HPDE6-E6E7 (cell line): ENCODE results near the gene PFDN4.
"Not testable (repeated sequence)": the region's sequence is repeated elsewhere in the genome, so short reads cannot be mapped to it uniquely, and the experiment has no call there.

Experiments
- DNase-seq: peaks from one replicate; pipeline ENCODE4 v3.0.0; 2011; ENCODE audit warnings: missing footprints; ENCODE audit errors: extremely low spot score

Gene PFDN4

DNA sequence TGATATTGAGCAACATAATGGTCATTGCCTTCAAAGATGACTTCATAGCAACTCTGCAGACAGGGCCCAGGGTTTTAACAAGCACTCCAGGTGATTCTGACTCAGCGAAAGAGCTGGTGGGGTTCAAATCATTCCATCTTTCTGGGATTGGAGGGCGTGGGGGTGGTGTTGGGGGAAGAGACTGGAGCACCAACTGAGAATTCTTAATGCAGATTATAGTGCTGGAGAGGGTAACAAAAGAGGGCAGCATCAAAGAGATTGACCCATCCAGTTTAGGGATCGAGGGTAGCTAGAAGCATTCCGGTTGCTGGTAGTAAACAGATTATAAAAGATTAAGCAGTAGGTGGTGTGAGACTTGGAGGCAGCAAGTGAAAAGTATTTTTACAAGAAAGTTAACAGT, 15.9 kb downstream of the PFDN4 start:
- DNase-seq, result no peak

DNA sequence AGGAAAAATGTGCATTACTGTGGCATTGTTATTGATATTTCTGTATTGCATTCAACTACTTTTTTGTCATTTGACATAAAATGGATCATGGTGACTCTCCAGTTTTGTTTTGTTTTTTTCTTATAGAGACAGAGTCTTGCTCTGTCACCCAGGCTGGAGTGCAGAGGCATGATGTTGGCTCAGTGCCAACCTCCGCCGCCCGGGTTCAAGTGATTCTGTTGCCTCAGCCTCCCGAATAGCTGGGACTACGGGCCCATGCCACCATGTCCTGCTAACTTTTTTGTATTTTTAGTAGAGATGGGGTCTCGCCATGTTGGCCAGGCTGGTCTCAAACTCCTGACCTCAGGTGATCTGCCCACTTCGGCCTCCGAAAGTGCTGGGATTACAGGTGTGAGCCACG, 16.8 kb downstream of the PFDN4 start:
- DNase-seq, result not testable (repeated sequence)

DNA sequence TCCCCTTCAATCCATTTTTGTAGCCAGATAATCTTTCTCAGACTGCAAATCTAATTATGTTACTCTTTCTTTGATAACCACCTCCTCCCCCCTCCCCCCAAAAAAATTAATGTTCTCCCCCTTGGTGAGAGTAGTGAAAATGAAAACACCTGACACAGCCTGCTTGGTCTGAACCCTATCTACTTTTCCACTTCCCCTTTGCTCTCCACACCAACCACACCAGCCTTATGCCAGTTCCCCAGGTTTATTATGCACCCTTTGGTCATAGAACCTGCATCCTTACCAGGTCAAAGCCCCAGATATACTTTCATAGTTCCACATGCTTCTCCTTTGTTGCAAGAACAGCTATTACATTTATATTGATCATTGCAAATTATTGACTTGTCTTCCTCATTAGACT, 19.4 kb downstream of the PFDN4 start:
- DNase-seq, result no peak

DNA sequence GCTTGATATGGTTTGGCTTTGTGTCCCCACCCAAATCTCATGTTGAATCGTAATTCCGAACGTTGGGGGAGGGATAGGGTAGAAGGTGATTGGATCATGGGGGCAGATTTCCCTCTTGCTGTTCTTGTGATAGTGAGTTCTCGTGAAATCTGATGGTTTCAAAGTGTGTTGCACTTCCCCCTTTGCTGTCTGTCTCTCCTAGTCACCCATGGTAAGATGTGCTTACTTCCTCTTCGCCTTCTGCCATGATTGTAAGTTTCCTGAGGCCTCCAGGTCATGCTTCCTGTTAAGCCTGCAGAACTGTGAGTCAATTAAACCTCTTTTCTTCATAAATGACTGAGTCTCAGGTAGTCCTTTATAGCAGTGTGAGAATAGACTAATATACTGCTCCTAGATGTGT, 19.9 kb downstream of the PFDN4 start:
- DNase-seq, result no peak

DNA sequence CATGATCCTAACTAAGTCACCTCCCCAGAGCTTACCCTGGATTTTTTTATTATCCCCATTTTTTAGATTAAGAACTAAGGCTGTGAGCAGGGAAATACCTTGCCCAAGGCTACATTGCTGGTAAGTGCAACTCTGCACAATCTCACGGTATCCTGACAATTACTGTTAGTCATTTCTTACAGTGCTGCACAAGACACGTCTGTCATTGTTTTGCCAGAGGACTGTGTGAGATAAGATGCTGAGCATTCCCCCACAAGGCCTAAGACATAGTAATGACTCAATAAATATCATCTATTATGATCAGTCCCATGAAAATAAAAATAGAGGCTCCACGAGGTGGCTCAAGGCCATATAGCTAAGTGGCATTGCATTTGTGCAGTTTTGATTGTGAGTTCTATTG, 21.0 kb downstream of the PFDN4 start:
- DNase-seq, result no peak

DNA sequence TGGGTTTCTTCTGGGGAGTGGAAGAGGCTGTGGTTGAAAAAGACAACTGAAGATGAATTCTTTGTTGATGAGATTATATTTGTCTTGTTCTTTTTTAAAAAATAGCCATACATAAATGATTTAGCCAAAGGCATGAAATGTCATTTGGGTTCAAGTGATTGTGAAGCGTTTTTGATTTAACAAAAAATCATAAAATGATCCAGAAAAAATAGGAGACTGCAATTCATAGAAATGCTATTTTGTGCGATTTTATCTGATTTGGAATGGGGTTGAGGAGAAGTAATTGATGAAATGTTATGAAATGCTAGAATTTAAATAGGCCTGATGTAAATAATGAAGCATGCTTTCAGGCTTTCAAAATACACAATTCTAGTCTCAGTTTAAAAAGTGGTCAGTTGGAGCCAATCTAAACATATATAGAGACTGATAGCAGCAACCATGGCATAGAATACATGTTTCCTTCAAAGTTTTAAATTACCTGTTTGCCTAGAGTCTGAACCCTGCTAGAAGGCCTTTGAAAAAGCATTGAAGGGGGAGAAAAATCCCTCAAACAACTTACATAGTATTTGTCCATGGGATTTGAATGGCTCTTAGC, 21.8 kb downstream of the PFDN4 start:
- DNase-seq, result no peak

DNA sequence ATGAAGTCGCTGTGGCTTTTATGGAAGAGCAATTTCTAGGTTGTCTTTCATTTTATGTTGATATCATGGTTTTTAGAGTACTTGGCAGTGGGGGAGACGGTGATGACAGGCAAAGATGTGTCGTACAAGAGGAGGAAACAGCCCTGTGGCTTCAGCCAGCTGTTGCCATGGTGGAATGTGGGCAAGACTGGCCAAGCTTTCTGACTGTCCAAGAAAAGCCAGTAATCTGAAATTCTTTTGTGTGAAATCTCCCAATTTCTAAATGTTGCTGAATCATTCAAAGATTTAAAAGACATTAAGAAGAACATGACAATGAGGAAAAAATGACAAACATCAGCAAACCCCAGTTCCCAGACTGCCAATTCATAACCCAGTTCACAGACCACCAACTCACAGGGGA, 23.1 kb downstream of the PFDN4 start:
- no peak for DNase-seq

DNA sequence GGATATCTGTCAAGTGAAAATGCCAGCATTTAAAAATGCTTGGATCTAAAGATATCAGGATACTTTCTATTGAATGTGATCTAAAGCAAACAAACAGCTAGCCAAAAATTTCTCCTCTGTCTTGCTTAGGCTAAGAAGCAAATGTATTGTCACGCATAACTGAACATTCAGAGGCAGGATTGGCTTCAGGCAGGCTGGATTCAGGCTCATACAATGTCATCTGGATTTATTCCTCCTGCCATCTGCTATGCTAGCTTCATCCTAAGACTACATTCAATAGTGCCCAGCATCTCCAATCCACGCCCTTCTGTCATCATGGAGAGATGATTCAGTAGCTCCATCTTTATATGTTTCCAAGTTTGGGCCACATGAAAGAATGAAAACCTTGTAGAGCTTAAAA, 27.1 kb downstream of the PFDN4 start:
- DNase-seq, result no peak

DNA sequence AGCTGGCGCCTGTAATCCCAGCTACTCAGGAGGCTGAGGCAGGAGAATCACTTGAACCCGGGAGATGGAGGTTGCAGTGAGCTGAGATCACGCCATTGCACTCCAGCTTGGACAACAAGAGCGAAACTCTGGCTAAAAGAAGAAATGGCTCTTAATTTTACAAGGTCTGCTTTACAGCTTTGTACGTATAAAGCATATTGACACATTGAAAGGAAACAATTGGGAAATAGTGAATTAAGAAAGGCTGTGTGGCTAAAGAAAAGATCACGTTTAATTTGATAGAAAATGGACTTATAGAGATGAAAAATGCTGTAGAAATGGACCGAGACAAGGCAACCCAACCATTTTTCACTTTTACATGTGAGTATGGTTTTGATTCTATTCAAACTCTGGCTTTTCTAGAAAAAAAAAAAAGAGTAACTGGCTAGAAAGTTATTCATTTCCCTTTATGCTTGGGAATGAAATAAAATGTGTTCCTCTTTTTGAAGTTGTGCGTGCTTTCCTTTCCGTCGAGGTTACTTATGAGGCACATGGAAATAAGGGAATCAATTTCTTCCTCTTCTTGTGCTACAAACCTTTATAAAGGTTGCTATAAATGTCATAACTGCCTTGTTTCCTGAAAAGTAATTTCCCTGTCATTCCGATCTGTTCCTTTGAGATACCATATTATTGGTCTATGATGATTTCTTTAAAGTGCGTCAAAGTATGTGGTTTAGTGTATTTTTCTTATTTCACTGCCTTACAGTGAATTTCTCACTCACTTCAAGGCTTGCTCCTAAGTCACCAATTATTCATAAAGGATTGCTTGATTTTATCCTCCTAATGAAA, 29.4 kb downstream of the PFDN4 start:
- no peak for DNase-seq

DNA sequence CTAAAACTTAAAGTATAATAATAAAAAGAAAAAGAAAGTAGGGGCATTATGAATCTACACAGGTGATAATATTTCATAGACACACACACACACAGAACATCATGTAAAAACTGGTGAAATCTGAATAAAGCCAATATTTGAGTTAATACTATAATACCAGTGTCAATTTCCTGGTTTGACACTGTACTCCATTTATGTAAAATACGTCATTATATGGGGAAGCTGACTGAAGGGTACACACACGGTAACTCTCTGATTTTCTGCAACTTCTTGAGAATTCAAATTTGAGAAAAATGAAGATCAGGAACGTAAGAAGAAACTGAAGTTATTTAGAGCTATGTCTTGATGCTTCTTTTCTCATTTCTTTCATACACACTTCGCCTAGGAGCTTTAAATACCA, 36.2 kb downstream of the PFDN4 start:
- no peak for DNase-seq

DNA sequence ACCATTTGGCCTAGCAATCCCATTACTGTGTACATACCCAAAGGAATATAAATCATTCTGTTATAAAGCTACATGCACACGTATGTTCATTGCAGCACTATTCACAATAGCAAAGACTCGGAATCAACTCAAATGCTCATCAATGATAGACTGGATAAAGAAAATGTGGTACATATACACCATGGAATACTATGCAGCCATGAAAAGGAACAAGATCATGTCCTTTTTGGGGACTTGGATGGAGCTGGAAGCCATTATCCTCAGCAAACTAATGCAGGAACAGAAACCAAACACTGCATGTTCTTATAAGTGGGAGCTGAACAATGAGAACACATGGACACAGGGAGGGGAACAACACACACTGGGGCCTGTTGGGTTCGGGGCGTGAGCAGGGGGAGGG, 40.8 kb downstream of the PFDN4 start:
- not testable (repeated sequence) for DNase-seq

DNA sequence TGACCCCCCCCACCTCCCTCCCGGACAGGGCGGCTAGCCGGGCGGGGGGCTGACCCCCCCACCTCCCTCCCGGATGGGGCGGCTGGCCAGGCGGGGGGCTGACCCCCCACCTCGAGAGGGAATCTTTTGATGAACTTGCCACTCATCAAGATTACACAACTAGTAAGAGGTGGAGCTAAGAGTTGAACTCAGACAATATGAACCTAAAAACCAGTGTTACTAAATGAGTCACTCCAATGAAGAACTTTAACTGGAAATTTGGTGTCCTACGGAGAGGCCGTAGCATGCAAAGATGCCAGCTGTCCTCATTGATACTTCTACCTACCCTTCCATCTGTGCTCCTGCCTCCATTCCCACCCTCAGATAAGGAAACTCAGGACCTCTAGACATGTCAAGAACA, 42.8 kb downstream of the PFDN4 start:
- no peak for DNase-seq

DNA sequence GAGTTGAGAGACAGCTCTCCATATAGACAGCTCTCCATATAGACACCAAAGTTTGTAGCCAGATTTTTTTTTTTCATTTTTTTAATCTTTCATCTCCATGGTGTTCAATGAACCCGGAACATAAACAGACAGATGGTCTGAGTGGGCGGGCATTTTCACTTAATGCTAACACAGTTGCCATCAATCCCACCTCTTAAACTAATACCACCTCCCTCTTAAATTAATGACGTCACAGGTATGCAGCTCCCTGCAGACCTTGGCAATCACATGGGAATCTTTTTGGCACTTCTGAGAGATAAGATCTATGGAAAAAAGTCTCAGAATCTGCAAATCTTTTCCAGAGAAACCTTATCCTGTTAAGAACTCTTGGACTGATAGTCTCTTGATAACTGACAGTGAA, 43.2 kb downstream of the PFDN4 start:
- DNase-seq, result no peak

DNA sequence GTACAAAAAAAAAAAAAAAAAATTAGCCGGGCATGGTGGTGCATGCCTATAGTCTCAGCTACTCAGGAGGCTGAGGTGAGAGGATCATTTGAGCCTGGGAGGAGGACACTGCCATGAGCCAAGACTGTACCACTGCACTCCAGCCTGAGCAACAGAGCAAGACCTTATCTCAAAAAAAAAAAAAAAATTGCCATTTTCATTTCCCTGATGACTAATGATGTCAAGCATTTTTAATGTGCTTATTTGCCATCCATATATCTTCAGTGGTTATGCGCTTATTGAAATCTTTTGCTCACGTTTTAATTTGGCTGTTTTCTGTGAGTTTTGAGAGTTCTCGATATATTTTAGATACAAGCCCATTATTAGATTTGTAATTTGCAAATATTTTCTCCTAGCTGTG, 46.7 kb downstream of the PFDN4 start:
- no peak for DNase-seq

DNA sequence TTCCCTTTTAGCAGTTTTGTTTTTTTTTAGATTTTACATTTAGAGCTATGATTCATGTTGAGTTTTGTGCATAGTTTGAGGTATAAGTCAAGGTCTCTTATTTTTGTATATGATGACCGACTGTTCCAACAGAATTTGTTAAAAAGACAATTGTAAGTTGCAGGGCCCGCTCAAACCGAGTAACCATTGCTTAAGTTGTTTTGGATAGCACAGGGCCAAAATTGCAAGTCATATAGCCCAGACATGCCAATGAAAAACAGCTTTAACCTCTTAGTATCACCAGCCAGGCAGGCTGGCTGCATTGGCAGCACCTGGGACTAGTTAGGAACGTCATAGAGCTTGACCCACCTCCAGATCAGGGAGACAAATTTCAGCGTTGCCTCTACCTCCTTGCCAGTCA, 47.3 kb downstream of the PFDN4 start:
- DNase-seq, result no peak

DNA sequence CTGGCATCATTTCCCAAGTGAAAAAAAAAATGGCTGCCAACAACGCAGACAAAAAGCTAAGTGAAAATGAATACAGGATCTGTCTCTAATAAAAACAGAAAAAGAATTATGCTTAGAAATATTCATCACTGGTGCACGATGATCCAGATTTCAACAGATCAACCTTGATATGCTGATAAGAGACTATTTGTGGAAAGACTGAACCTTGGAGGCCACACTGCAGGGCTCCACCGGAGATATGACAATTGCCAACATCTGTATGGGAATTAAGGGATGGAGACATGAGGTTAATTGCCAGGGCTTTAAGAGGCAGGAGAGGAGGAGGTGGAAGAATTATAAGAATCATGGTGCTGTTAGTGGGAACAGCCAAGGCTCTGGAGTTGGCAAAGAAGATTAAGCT, 48.3 kb downstream of the PFDN4 start:
- DNase-seq, result no peak

DNA sequence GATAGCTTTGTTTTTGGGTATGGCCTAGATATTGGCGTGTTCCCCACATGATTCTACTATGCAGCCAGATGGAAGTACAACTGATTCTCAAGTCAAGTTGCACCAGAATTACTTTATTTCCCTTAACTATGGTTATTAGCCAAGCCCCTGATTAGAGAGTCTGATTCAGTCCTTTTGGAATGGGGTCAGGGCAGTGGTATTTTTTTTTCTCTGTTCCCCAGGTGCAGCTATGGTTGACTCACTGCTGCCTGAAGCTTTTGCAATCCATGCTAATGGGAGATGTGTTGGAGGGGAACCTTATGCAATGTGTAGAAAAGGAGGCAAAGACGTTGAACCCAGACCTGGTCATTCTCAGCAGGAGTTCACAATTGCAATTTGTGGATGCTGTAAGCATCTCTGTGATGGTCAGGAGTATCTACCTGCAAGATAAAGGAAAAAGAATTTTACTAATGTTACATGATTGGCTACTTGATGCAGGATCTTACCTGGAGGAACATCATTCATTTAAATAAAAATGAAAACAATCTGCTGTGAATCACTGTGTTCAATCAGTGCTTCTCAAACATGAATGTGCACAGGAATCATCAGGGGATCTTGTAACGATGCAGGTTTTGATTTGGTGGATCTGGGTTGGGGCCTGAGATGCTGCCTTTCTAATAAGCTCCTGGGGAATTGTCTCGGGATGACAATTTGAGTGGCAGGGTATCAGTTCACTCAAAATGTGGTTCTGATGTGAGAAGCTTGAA, 49.4 kb downstream of the PFDN4 start:
- DNase-seq, result peak; percentile 97

DNA sequence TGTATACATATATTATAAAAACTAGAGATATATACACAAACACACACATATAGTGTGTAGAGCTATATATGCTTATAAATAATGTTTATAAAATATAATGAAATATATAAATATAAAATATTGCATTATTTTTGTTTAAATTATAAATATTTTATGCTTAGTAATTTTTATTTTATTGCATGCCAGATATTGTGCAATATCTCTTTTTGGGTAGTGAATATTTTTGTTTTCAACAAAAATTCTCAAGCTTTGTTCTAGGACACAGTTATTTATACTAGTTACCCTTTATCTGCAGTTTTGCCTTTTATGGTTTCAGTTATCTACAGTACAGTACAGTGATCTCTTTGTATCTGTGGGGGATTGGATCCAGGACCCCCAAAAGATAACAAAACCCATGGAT, 52.2 kb downstream of the PFDN4 start:
- DNase-seq, result no peak

DNA sequence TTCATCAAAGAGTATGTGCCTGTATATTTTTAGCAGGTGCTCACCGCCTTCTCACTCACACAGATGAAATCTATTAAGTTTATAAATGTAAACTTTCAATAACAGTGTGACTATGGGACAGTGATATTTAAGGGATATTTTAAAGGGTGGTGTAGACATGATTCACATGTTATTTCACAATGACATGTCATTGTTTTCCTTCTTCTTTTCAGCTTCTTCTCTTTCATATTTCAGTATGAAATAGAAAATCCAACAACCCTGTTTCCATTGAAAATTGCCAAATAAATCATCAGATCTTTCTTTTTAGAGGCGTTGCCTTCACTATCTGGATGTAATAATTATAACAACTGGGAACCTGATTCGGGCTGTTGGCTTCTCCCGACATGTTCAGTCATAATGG, 54.8 kb downstream of the PFDN4 start:
- no peak for DNase-seq

DNA sequence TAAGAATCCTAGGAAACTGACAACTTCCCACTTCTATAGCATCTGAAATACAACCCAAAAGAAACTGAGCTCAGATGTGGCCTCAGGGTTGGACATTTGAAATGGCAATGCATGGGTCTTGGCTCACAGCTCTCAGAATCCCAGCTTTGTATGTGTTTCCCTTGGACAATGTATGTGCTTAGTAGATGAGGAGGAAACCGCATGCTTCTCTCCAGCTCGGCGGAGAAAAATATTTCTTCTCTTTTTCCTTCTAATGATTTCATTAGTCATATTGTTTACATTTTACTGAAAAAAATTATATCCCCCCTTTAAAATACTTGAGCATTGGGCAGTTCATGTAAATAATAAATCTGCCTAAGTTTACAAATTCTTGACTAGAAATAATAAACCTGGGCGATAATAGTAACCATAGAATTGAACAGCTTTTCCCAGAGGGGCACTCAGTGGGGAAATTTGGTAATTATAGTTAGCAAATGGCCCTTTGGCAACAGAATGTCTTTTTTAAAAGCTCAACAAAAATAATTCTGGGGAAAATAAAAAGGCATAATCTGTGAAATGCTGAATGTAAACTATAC, 55.3 kb downstream of the PFDN4 start:
- no peak for DNase-seq

DNA sequence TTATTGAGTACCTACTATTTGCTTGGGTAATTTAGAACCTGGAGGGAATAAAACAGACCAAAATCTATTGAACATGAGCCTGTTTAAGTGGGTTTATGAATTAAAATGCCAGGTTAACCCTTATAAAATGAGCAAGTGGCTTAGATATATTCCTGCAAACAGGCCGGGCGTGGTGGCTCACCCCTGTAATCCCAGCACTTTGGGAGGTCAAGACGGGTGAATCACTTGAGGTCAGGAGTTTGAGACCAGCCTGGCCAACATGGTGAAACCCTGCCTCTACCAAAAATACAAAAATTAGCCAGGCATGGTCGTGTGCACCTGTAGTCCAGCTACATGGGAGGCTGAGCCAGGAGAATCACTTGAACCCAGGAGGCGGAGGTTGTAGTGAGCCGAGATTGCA, 57.9 kb downstream of the PFDN4 start:
- DNase-seq, result not testable (repeated sequence)

DNA sequence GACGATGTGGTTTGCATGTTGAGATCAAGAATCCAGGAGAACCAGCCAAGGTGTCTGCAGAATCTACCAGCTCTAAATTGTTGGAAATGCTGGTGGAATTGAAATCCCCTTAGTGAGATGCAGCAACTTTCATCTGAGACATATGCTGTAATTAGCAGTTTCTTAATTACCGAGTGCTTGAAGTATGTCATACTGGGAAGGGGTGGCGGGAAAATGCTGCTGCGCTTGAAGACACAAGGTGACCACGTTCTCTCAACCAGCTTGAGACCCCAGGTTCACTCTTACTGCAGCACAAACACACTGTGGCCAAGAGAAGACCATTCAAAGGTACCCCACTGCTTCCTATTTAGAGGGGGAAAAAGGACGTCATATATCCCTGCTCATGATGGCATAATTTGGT, 59.0 kb downstream of the PFDN4 start:
- no peak for DNase-seq
